Mesodermal cell (in vitro differentiated cells): ENCODE data around the gene PHLDA1.

Experiments
- H3K27ac ChIP-seq: 2 replicates; pipeline ENCODE4 v1.7.0; 2013; ENCODE audit warnings: mild to moderate bottlenecking, low read depth, low read length, moderate library complexity; ENCODE audit not compliant: severe bottlenecking
- H3K36me3 ChIP-seq: 2 replicates; pipeline ENCODE4 v1.7.1; 2013; ENCODE audit warnings: mild to moderate bottlenecking, low read length, moderate library complexity; ENCODE audit not compliant: control insufficient read depth, insufficient read depth
- H3K4me1 ChIP-seq: one replicate; pipeline ENCODE4 v1.7.1; 2013; ENCODE audit warnings: mild to moderate bottlenecking, low read length; ENCODE audit not compliant: insufficient read depth, control insufficient read depth, poor library complexity, severe bottlenecking
- H3K4me3 ChIP-seq: 2 replicates; pipeline ENCODE4 v1.7.0; 2013; ENCODE audit warnings: low read length, control low read depth, mild to moderate bottlenecking; ENCODE audit not compliant: insufficient read depth, poor library complexity, severe bottlenecking; ENCODE audit errors: extremely low read depth
- H3K9me3 ChIP-seq: 2 replicates; pipeline ENCODE4 v1.7.1; 2013; ENCODE audit warnings: mild to moderate bottlenecking, low read length, moderate library complexity; ENCODE audit not compliant: control insufficient read depth
- WGBS, 2 experiments: methylation state at CpG; one replicate each; pipeline ENCODE4 v1.1.5; 2013; ENCODE audit warnings: missing lambda C conversion rate in 2 of 2; ENCODE audit not compliant: insufficient coverage in 2 of 2; 5-methylcytosine and 5-hydroxymethylcytosine counted together

Gene PHLDA1

DNA sequence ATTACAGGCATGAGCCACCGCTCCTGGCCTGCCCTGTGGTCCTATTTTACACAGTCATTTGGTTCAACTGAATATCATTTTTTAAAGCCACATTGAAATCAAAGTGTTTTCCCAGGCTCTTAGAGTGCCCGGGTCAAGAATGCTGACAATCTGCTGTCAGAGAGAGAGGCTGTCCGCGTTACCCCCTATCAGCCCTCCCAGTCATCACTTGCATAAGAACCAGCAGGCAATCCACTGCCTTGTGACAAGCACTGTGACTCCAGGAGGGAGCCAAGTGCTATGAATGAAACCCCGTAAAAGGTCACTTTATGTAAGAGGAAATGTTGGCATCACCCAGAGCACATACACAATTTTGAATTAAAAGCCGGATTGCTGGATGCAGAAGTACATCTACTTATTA lies 13.5 kb downstream of the PHLDA1 start:
- peak overlapping the region; percentile 58 for H3K27ac ChIP-seq

DNA sequence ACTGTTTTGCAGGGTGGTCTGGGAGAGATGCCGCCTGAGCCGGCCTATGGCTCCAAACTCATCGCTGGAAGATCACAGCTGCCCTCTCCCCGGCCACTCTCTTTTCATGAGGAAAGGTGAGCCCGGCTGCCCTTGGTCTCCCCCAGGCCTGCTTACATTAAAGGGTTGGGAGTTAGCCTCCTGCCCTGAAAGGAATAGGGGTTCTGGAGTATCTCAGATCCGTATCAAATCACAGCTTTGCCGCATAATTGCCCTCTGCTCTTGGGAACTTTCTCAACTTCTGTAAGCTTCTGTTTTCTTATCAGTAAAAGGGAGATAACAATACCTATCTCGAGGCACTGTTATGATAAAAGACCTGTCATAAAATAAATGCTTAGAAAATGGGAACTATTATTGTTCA lies 17.6 kb downstream of the PHLDA1 start:
- WGBS, 2 experiments = 81 to 97% methylated on average over 4 of the region's 8 CpGs

More for the DNA sequence above, 13.5 kb downstream of the PHLDA1 start:
- H3K4me3 ChIP-seq = no peak overlapping the region
- H3K36me3 ChIP-seq = no peaks in the 10 kb centered on the region
- no peaks in the 10 kb centered on the region for H3K9me3 ChIP-seq
- H3K4me1 ChIP-seq = peaks cover 30% of the 10 kb centered on the region
- 15 to 31% methylated on average over 4 to 6 of the region's 6 CpGs for whole genome bisulfite sequencing, 2 experiments

DNA sequence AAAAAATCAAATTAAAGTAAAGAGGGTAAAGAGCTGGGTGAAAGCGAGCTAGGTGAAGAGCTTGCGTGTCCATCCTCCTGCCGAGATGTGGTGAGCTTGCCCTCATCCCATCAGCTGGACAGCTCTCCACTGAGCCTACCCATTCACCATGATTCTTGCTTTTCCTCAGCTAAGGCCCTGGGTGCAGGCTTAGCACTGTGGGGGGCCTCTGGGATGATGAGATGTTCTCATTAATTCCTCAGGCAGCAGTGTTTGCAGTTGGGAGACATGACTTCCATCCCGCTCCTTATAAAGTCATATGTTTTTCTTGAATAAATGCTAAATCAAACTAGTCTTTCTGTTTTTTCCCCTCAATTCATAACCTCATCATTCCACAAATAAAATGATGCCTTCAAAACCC lies 18.0 kb downstream of the PHLDA1 start:
- Histone ChIP-seq H3K4me1 (peaks cover 44% of the 10 kb centered on the region), H3K27ac (peak overlapping the region; percentile 46), H3K9me3 (no peaks in the 10 kb centered on the region), H3K36me3 (no peaks in the 10 kb centered on the region), H3K4me3 (no peak overlapping the region)
- 93 to 100% methylated on average over 3 of the region's 4 CpGs for WGBS, 2 experiments

More for the DNA sequence above, 17.6 kb downstream of the PHLDA1 start:
- Histone ChIP-seq H3K9me3 (no peaks in the 10 kb centered on the region), H3K4me1 (peaks cover 43% of the 10 kb centered on the region), H3K27ac (peak overlapping the region; percentile 46), H3K36me3 (no peaks in the 10 kb centered on the region), H3K4me3 (no peak overlapping the region)

DNA sequence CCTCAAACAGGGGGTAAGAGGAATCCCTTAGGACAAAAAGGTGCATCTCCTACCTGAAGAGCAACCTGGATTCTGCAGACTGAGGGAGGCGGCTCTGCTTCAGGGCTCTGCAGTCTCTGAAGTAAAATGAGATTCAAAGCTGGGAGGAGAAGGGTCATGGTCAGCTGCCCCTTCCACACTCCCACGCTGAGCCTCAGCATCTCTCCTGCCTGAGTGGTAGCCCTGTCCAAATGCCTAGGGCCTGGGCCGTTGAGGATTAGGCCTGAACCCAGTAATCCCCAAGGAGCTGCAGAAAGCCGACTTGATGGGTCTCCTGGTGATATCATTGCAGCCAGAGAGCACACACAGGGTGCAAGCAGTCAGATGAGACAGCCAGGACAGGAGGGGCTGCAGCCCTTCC lies 18.9 kb downstream of the PHLDA1 start:
- no peak overlapping the region for H3K27ac ChIP-seq
- WGBS, 2 experiments = 93 to 95% methylated on average over 3 to 4 of the region's 4 CpGs

DNA sequence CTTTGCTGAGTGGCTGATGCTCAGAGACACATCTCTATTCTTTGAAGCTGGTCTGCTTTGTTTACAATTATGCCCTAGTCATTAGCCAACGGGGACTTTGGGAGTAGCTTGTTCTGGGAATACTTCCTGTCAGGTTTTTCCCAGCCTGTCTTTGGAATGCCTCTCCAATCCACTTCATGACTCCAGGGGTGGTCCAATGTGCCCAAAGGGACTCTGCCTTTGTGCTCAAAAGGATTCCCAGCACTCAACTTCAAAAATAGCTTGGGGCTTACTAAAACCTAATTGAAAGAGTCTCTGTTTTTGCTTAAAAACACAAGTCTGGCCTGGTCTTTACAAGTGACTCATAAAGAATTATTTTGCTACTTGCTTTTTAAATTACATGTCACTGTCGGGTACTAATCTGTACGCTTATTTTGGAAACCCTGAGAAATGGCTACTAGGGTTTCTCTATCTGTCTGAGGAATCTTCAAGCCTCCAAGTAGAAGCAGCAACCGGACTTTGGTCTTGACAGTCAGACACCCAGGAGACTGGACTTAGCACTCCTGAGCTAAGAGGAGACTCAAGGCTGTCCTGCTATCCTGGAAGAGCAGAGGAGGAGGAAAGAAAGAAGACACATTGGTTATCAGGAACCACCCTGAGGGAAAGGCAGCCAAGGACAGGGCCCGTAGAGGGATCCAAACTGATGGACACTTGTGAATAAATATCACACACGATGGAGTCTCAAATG lies 20.7 kb downstream of the PHLDA1 start:
- H3K27ac ChIP-seq = peak overlapping the region; percentile 87
- peaks cover 43% of the 10 kb centered on the region for H3K4me1 ChIP-seq
- H3K4me3 ChIP-seq = no peak overlapping the region
- no peaks in the 10 kb centered on the region for H3K9me3 ChIP-seq
- 77 to 90% methylated on average over 5 of the region's 6 CpGs for WGBS, 2 experiments
- no peaks in the 10 kb centered on the region for H3K36me3 ChIP-seq

More for the DNA sequence above, 18.9 kb downstream of the PHLDA1 start:
- Histone ChIP-seq H3K36me3 (no peaks in the 10 kb centered on the region), H3K4me1 (peaks cover 40% of the 10 kb centered on the region), H3K9me3 (no peaks in the 10 kb centered on the region), H3K4me3 (no peak overlapping the region)

DNA sequence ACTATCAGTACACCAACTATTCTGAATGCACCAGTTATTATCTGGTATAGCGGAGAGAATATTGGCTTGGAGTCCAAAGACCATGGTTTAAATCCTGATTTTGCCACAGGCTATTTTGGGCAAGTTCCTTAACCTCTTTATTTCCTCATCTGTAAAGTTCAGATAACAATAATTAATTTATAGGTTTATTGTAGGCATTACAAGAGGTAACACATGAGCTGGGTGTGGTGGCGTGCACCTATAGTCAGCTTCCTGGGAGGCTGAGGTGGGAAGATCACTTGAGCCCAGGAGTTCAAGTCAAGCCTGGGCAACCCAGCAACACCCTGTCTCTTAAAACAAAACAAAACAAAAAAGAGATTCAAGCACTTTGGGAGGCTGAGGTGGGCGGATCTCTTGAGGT lies 23.1 kb downstream of the PHLDA1 start:
- H3K27ac ChIP-seq = no peak overlapping the region
- no peak overlapping the region for H3K4me3 ChIP-seq
- H3K9me3 ChIP-seq = no peaks in the 10 kb centered on the region
- 100% methylated on average over 1 of the region's 3 CpGs; no CpG with 5 or more reads in 1 of the 2 experiments for WGBS, 2 experiments
- H3K36me3 ChIP-seq = no peaks in the 10 kb centered on the region
- peaks cover 39% of the 10 kb centered on the region for H3K4me1 ChIP-seq

DNA sequence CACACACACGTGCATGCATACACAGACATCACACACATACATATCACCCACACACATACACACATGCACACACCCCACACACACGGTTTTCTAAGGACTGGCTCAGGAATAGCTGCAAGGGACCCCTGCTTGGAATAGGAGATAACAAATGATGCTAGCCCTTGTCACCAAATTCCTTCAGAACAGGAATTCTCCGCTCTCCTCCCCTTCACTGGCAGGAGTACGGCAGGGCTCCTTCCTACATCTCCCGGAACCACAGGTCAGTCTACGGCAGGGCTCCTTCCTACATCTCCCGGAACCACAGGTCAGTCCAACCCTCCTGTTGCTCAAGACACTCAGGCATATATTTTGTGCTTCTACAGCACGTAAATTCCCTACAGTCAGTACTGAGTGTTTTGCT lies 23.9 kb downstream of the PHLDA1 start:
- H3K36me3 ChIP-seq = no peaks in the 10 kb centered on the region
- H3K4me3 ChIP-seq = no peak overlapping the region
- H3K27ac ChIP-seq = no peak overlapping the region
- no peaks in the 10 kb centered on the region for H3K9me3 ChIP-seq
- WGBS, 2 experiments = 66 to 79% methylated on average over 7 to 8 of the region's 8 CpGs
- H3K4me1 ChIP-seq = peaks cover 39% of the 10 kb centered on the region

DNA sequence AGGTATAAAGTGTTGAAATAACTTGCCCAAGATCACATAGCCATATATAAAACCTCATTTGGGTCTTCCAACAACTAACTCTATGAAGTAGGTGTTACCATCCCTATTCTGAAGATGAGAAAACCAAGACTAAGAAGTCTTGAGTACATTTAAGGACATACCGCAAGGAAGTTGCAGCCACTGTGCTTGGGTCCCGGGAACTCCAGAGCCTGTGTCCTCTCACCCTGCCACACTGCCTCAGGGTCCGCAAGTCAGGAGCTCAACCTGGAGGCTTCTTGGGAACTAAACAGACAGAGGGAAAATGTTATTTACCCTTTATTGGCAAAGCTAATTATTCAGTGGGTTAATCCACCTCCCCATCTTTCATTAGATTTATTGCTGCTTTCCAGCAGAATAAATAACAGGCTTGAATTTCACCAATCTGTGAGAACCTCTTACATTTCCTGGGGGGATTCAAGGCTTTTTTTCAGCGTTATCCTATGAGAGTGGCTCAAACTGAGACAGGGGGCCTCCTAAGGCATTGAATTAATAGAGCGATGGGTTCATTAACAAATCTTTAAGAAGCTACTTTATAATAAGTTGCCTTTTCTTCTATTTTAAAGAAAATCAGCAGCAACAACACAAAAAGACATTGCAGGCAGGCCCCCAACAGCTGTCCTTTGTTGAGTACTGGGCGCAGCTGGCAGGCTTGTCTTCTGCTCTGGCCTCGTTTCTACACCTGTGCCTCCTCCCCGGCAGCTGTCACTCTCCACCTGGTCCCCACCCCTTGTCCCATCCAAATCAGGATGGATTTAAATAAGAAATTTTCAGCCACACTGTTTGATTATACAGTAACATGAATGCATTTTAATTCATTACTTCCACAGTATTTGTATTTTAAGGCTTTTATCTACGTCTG lies 25.3 kb downstream of the PHLDA1 start:
- no peaks in the 10 kb centered on the region for H3K9me3 ChIP-seq
- H3K27ac ChIP-seq = no peak overlapping the region
- peaks cover 32% of the 10 kb centered on the region for H3K4me1 ChIP-seq
- no peaks in the 10 kb centered on the region for H3K36me3 ChIP-seq
- 96 to 100% methylated on average over 2 to 5 of the region's 9 CpGs for WGBS, 2 experiments
- H3K4me3 ChIP-seq = no peak overlapping the region

DNA sequence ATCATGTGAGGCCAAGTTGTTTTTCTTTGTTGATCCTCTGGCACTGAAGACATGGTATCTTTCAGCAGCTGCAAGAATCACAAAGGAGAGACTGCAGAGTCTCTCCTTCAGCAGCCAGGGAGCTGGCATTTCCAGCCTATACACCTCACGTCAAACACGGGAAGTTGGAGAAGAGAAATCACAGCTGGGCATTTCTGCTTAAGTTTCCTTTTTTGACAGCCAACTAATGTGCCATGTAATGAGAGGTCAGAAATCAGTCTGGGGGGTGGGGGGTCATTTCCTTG lies 28.3 kb downstream of the PHLDA1 start:
- Histone ChIP-seq H3K4me3 (no peak overlapping the region), H3K27ac (no peak overlapping the region), H3K4me1 (peaks cover 4% of the 10 kb centered on the region), H3K36me3 (no peaks in the 10 kb centered on the region), H3K9me3 (no peaks in the 10 kb centered on the region)
- WGBS, 2 experiments = 80% methylated on average over 1 of the region's 2 CpGs; no CpG with 5 or more reads in 1 of the 2 experiments

DNA sequence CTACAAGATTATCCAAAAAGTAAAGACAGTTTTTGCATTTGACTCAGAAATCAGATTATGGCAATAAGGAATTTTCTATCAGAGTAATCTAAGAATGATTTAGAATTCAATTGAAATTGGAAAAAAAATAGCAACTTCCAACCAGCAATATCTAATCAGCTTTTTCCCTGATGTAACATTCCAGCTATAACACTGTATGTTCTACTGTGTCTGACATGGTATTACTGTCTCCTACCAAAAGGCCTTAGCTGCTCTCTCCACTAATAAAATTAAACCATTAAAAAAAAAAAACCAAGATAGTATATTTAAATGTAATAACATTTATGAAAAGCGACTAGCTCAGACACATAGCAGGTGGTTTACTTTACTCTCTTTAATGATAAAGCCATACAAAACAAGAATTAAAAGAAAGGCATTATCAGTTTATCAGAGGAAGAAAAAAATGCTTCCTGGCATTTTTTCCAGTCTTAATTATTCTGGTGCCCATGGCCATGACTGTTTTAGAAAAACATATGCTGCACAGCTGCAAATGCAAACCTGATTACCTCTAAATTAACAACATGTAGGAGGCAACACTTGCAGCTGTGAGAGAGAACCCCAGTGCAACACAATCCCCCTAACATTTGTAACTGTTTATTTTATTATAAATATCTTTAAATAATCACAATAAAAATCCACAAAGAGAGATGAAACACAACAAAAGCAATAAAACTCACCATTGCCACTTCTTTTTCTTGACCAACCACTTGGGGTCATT lies 28.8 kb downstream of the PHLDA1 start:
- Histone ChIP-seq H3K27ac (no peak overlapping the region), H3K36me3 (no peaks in the 10 kb centered on the region), H3K9me3 (no peaks in the 10 kb centered on the region), H3K4me1 (peaks cover 3% of the 10 kb centered on the region), H3K4me3 (no peak overlapping the region)
- no CpG with 5 or more reads among the region's 1 CpG for WGBS, 2 experiments
